ENCODE measurements around the gene SECTM1. TPM values are rescaled to one million over a fixed set of nuclear protein-coding genes. Genes with fewer than 3 reads are reported as not detected.
A peak's percentile ranks its signal among the peaks of the same experiment; 100 is the strongest.
"Not testable (repeated sequence)": the region's sequence is repeated elsewhere in the genome, so short reads cannot be mapped to it uniquely, and the experiment has no call there.

The SECTM1 gene
- total and polyA plus RNA-seq, 9 of the 15 experiments (the other 6 are each of a cell fraction or from before 2014, with no cell fraction given), result 0.11 to 0.46 (median 0.18) TPM; not detected in 6

DNA sequence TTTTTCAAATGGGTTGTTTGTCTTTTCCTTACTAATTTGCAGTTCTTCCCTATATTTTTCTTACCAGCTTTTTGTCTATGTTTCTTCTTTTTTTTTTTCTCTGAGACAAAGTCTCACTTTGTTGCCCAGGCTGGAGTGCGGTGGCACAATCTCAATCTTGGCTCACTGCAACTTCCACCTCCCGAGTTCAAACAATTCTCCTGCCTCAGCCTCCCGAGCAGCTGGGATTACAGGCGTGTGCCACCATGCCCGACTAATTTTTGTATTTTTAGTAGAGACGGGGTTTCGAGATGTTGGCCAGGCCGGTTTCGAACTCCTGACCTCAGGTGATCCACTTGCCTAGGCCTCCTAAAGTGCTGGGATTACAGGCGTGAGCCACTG lies 39.5 kb upstream of the SECTM1 start:
- CTCF ChIA-PET (ENCODE audit: low intra/inter-chr PET ratio); H3K79me2 ChIP-seq (ENCODE audit: control insufficient read depth, insufficient read depth, low read length); H3K9me3 ChIP-seq (replicated peaks; ENCODE audit: control insufficient read depth, insufficient read depth, low read depth, low read length); BruUV-seq (replicated peaks); ATAC-seq; H3K27me3 ChIP-seq (ENCODE audit: control insufficient read depth in 2 of 2, insufficient read depth in 2 of 2, low read length in 2 of 2); H4K20me1 ChIP-seq (replicated peaks; ENCODE audit: control insufficient read depth, insufficient read depth, low read length); H3K9me1 ChIP-seq (ENCODE audit: control insufficient read depth, insufficient read depth, low read length); H3K4me2 ChIP-seq (ENCODE audit: insufficient read depth, low read length); H3K36me3 ChIP-seq (ENCODE audit: control insufficient read depth, insufficient read depth, low read length); DNase-seq (ENCODE audit: extremely low read depth in 1 of 4, low spot score in 3 of 4); H3K4me3 ChIP-seq; in situ Hi-C loops (cut with MboI); intact Hi-C loops (cut with micrococcal nuclease): not testable (repeated sequence)
- WGBS (ENCODE audit: insufficient coverage, low coverage, missing lambda C conversion rate), result 82% methylated on average over 8 of the region's 10 CpGs
- H3K4me1 ChIP-seq (replicated peaks in 1 of 2; ENCODE audit: control insufficient read depth in 2 of 2, insufficient read depth in 2 of 2, low read length in 2 of 2), result peaks cover 4 to 50% of the 10 kb centered on the region in 2 experiments; a peak in 4 of 5 replicates
- FAIRE-seq, result peak; percentile 65
- peak overlapping the region; percentile 56; the same call in 1 of the 3 replicates for H3K27ac ChIP-seq (ENCODE audit: extremely low read depth, low read depth, low read length)
- H2AFZ ChIP-seq (ENCODE audit: low read depth, low read length), result peak overlapping the region; percentile 88
- POLR2A ChIA-PET, result interaction anchor here (0.6 to 1.0 kb wide), 2 partner anchors 8 to 329 kb away, joined by 3 to 4 read pairs; no protein-coding TSS in a partner anchor
- H3K9ac ChIP-seq (ENCODE audit: insufficient read depth in 1 of 2, low read depth in 2 of 2, low read length in 2 of 2), result peak overlapping the region in 1 of 2 experiments; percentile 84; a peak in 2 of 4 replicates

DNA sequence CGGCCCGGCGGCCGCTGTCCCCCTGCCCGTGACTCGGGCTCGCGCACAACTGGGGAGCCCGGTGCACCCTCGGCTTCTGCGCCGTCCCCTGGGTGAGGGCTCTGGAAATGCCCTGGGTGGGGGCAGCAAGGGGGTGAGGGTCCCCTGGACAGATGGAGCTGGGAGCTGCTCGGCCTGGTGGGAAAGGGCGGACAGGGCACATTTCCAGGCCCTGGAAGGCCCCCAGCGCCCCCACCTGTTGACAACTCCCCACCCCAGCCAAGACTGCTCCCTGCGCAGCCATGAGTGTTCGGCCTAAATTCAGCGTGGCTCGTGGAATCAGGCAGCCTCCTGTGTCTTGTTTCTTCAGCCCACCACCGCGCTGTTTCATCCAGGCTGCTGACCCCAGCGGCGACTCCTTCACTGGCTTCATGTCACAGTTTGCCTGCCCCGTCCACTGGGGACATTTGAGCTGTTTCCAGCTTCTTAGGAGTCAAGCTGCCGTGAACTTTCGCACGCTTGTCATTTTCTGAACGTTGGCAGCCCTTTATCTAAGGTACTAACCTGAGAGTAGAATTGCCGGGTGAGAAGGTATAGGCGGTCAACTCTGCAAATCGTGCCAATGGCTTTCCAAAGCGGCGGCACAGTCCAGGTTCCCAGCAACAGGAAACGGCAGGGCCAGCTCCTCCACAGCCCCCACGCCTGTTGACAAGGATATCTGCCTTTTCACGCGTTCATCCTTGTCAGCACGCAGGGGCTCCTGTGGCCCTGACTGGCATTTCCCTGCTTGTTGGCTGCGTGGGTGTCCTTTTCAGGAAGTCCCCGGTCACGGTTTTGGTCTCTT lies 38.9 kb upstream of the SECTM1 start:
- FAIRE-seq (no peak), DNase-seq (ENCODE audit: extremely low read depth in 1 of 4, low spot score in 3 of 4) (peak in 1 of 4 experiments; percentile 29), ATAC-seq (no peak)
- ChIA-PET CTCF (ENCODE audit: low intra/inter-chr PET ratio) (no interaction called here), POLR2A (interaction anchor here (0.6 to 1.0 kb wide), 2 partner anchors 9 to 328 kb away, joined by 3 to 4 read pairs; no protein-coding TSS in a partner anchor)
- no peaks in the 10 kb centered on the region for H3K9me3 ChIP-seq (replicated peaks; ENCODE audit: control insufficient read depth, insufficient read depth, low read depth, low read length)
- no peaks in the 10 kb centered on the region for H3K36me3 ChIP-seq (ENCODE audit: control insufficient read depth, insufficient read depth, low read length)
- no peaks in the 10 kb centered on the region for H4K20me1 ChIP-seq (replicated peaks; ENCODE audit: control insufficient read depth, insufficient read depth, low read length)
- in situ Hi-C loops (cut with MboI), result no loop called here
- no peaks in the 10 kb centered on the region for H3K27me3 ChIP-seq (ENCODE audit: control insufficient read depth in 2 of 2, insufficient read depth in 2 of 2, low read length in 2 of 2)
- H2AFZ ChIP-seq (ENCODE audit: low read depth, low read length), result peak overlapping the region; percentile 88
- 59% methylated on average over 28 of the region's 41 CpGs for WGBS (ENCODE audit: insufficient coverage, low coverage, missing lambda C conversion rate)
- BruUV-seq (replicated peaks), result no TSS peak
- no peak overlapping the region for H3K4me3 ChIP-seq
- H3K4me1 ChIP-seq (replicated peaks in 1 of 2; ENCODE audit: control insufficient read depth in 2 of 2, insufficient read depth in 2 of 2, low read length in 2 of 2), result peaks cover 4 to 48% of the 10 kb centered on the region in 2 experiments; a peak in 4 of 5 replicates
- no peaks in the 10 kb centered on the region for H3K9me1 ChIP-seq (ENCODE audit: control insufficient read depth, insufficient read depth, low read length)
- H3K79me2 ChIP-seq (ENCODE audit: control insufficient read depth, insufficient read depth, low read length), result no peaks in the 10 kb centered on the region
- no peak for TF ChIP-seq L3MBTL2 (IDR thresholded peaks at IDR 0.05)
- 0 out of 2 replicates have a peak, but pooled peaks have one; percentile 20 for TF ChIP-seq SPI1 (IDR thresholded peaks at IDR 0.05; ENCODE audit: borderline replicate concordance, low read depth, low read length)
- TF ChIP-seq ERF (CRISPR knock-in tag; IDR thresholded peaks at IDR 0.05), result no peak
- TF ChIP-seq EGR1 (conservative IDR thresholded peaks at IDR 0.05), result peak; percentile 65
- no peak for TF ChIP-seq RUNX1 (IDR thresholded peaks at IDR 0.05; ENCODE audit: low read depth)
- TF ChIP-seq ZSCAN29 (IDR thresholded peaks at IDR 0.05), result no peak
- no peak for TF ChIP-seq STAG1 (CRISPR knock-in tag; IDR thresholded peaks at IDR 0.05; ENCODE audit: borderline replicate concordance)
- H3K9ac ChIP-seq (ENCODE audit: insufficient read depth in 1 of 2, low read depth in 2 of 2, low read length in 2 of 2), result peak overlapping the region in 1 of 2 experiments; percentile 84; a peak in 2 of 4 replicates
- H3K4me2 ChIP-seq (ENCODE audit: insufficient read depth, low read length), result no peak overlapping the region
- intact Hi-C loops (cut with micrococcal nuclease), result no loop called here
- H3K27ac ChIP-seq (ENCODE audit: extremely low read depth, low read depth, low read length), result peak overlapping the region; percentile 56; the same call in 2 of the 3 replicates
